Testis (tissue), 3 donors: ENCODE data around the gene OR6J1. TPM values are rescaled to one million over a fixed set of nuclear protein-coding genes. Genes with fewer than 3 reads are reported as not detected.
"Not testable (repeated sequence)": the region's sequence is repeated elsewhere in the genome, so short reads cannot be mapped to it uniquely, and the experiment has no call there.

Experiments
- DNase-seq: peaks from one replicate; pipeline ENCODE4 v3.0.0-alpha.2; 2019
- H3K27ac ChIP-seq, 2 donors: fragments of 200-600 bp; sonication (generic); one replicate each; pipeline ENCODE4 v1.5.1; 2019
- H3K27me3 ChIP-seq: fragments of 200-600 bp; sonication (generic); one replicate; pipeline ENCODE4 v1.5.1; 2019
- H3K36me3 ChIP-seq: fragments of 200-600 bp; sonication (generic); one replicate; pipeline ENCODE4 v1.5.1; 2017; ENCODE audit warnings: low read depth; ENCODE audit errors: missing control alignments
- H3K4me1 ChIP-seq: fragments of 200-600 bp; sonication (generic); one replicate; pipeline ENCODE4 v1.5.1; 2019
- H3K4me3 ChIP-seq, 2 donors: fragments of 200-600 bp; sonication (generic); one replicate each; pipeline ENCODE4 v1.5.1; 2017 to 2019
- H3K9me3 ChIP-seq: fragments of 200-600 bp; sonication (generic); one replicate; pipeline ENCODE4 v1.5.1; 2017
- POLR2A ChIP-seq: fragments of 450-650 bp; IDR thresholded peaks from one replicate; pipeline ENCODE4 v1.6.1; 2017; ENCODE audit warnings: antibody characterized with exemption, mild to moderate bottlenecking, moderate library complexity
- WGBS, 2 donors: methylation state at CpG; one replicate each; pipeline ENCODE4 v1.1.5; 2018; 5-methylcytosine and 5-hydroxymethylcytosine counted together
- intact Hi-C: fragments of 100-400 bp; cut with DNase I; formaldehyde crosslinking; loops from one replicate; pipeline ENCODE4 v1.15.1; 2023; ENCODE audit warnings: low total_unique reads
- polyA plus RNA-seq: library from polyadenylated mRNA; stranded (reverse); fragments of 350-450 nt; fragmentation: Illumina TruSeq; extraction: RNeasy Lipid Tissue Mini Kit (QIAGEN cat#74804); gene quantifications from one replicate; pipeline ENCODE4 v1.2.3, GENCODE V29; 2014; ENCODE audit warnings: low read depth, low replicate concordance; ENCODE audit not compliant: insufficient read depth
- total RNA-seq, 2 donors: library from RNA; depleted of rRNA; stranded (reverse); fragments of >200 nt; gene quantifications; one replicate each; pipeline ENCODE4 v1.2.3, GENCODE V29; 2016
- TF ChIP-seq, protein P1 (sequence below), 3 experiments: fragments of 450-650 bp in 2 of 3; fragments of 200-600 bp in 1 of 3; sonication (generic) in 1 of 3; IDR thresholded peaks; one replicate each; pipeline ENCODE4 v1.5.1; 2016 to 2019; ENCODE audit warnings: antibody characterized with exemption in 3 of 3, mild to moderate bottlenecking in 2 of 3, moderate library complexity in 1 of 3

The OR6J1 gene
- total and polyA plus RNA-seq, 3 donors from 2014 or later, result 0.19 TPM; not detected in 2

DNA sequence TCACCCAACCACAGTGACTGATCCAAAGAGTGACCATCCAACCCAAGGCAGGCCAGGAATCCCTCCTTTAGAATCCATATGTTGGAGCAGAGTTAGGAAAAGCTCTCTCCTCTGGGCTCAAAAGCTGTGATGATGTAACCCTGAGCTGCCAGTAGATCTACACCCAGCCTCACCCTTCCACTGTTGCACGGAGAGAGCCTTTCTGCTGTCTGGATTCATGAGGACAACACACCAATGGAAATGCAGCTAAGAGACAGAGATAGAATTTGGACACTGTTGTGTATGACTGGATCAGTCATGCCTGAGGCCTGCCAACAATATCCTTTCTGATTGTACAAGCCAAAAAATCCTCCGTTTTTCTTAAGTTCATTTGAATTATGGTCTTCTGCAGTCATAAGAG is 4.4 kb upstream of the OR6J1 start:
- H3K4me1 ChIP-seq, result no peaks in the 10 kb centered on the region
- no peaks in the 10 kb centered on the region for H3K36me3 ChIP-seq
- TF ChIP-seq, protein P1, sequence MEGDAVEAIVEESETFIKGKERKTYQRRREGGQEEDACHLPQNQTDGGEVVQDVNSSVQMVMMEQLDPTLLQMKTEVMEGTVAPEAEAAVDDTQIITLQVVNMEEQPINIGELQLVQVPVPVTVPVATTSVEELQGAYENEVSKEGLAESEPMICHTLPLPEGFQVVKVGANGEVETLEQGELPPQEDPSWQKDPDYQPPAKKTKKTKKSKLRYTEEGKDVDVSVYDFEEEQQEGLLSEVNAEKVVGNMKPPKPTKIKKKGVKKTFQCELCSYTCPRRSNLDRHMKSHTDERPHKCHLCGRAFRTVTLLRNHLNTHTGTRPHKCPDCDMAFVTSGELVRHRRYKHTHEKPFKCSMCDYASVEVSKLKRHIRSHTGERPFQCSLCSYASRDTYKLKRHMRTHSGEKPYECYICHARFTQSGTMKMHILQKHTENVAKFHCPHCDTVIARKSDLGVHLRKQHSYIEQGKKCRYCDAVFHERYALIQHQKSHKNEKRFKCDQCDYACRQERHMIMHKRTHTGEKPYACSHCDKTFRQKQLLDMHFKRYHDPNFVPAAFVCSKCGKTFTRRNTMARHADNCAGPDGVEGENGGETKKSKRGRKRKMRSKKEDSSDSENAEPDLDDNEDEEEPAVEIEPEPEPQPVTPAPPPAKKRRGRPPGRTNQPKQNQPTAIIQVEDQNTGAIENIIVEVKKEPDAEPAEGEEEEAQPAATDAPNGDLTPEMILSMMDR (IDR thresholded peaks at IDR 0.05), result no peak
- no peak for TF ChIP-seq POLR2A
- H3K27ac ChIP-seq, result no peak overlapping the region
- no peak for DNase-seq
- H3K4me3 ChIP-seq, result no peak overlapping the region
- H3K9me3 ChIP-seq, result no peaks in the 10 kb centered on the region
- no peaks in the 10 kb centered on the region for H3K27me3 ChIP-seq
- intact Hi-C loops, result no loop called here
- WGBS, 2 donors, result 56 to 73% methylated on average over 2 of the region's 2 CpGs

DNA sequence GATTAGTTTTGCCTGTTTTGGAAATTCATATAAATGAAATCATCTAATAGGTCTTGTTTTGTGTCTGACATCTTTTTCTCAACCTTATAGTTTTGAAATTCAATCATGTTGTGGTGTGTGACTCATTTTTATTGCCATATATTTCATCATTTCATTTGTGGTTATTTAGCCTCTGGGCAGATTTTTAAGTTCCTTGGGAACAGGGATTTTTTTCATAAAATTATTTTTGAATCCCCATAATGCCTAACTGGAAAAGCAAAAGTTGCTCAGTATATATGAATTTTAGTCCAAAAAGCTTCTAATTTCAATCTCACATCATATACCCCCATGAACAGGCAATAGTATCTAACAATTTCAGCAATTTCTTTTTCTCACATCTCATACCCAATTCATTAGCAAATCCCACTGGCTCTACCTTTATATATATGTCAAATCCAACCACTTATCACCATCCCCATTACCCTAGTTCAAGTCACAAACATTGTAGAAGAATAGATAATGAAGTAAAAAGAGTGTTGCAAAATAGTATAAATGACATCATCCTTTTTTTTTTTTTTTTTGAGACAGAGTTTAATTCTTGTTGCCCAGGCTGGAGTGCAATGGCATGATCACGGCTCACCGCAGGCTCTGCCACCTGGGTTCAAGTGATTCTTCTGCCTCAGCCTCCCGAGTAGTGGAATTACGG is 2.6 kb upstream of the OR6J1 start:
- H3K9me3 ChIP-seq, result no peaks in the 10 kb centered on the region
- WGBS, 2 donors, result 90% methylated on average over 4 of the region's 4 CpGs
- intact Hi-C loops, result no loop called here
- no peak for DNase-seq
- no peak overlapping the region for H3K27ac ChIP-seq
- H3K4me3 ChIP-seq, result no peak overlapping the region
- no peaks in the 10 kb centered on the region for H3K27me3 ChIP-seq
- H3K4me1 ChIP-seq, result no peaks in the 10 kb centered on the region
- no peaks in the 10 kb centered on the region for H3K36me3 ChIP-seq
- TF ChIP-seq, protein P1 (IDR thresholded peaks at IDR 0.05), result no peak
- no peak for TF ChIP-seq POLR2A

DNA sequence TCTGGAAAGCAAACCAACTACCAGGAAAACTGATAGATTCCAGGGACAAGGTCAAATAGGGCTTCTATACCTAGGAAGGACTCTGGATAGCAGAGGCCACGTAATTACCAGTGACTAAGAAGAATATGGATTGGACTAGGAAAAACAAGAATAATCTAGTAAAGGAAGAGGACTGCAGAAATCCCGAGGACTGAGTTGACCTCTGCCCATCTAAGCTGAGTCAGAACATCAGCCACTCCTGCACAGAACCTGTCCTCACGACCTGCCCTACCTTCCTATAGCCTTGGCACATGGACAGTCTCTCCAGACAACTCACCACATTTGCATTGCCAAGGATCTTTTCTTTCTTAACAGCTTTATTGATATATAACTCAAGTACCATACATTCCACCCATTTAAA is 2.3 kb downstream of the OR6J1 start:
- Histone ChIP-seq H3K27me3 (no peaks in the 10 kb centered on the region), H3K4me3 (no peak overlapping the region), H3K36me3 (no peaks in the 10 kb centered on the region), H3K27ac (no peak overlapping the region), H3K9me3 (no peaks in the 10 kb centered on the region), H3K4me1 (no peaks in the 10 kb centered on the region)
- intact Hi-C loops, result no loop called here
- TF ChIP-seq, protein P1 (IDR thresholded peaks at IDR 0.05), result no peak
- no peak for TF ChIP-seq POLR2A
- 70% methylated on average over 3 of the region's 3 CpGs for WGBS, 2 donors
- DNase-seq, result no peak

DNA sequence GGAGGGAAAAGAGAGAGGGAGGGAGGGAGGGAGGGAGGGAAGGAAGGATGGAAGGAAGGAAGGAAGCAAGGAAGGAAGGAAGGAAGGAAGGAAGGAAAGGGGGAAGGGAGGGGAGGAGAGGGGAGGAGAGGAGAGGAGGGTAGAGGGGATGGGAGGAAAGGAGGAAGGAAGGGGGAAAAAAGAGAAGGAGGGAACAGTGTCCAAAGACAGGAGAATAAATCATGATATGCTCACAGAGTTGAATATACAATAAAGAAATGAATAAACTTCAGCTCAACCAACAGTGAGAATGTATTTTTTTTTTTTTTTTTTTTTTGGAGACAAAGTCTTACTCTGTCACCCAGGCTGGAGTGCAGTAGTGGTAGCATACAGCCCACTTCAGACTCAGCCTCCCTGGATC is 4.0 kb downstream of the OR6J1 start:
- no peak for TF ChIP-seq POLR2A
- TF ChIP-seq, protein P1 (IDR thresholded peaks at IDR 0.05), result no peak
- Histone ChIP-seq H3K36me3 (no peaks in the 10 kb centered on the region), H3K9me3 (no peaks in the 10 kb centered on the region), H3K4me3 (no peak overlapping the region), H3K27me3 (no peaks in the 10 kb centered on the region), H3K27ac (no peak overlapping the region), H3K4me1 (no peaks in the 10 kb centered on the region)
- no peak for DNase-seq
- intact Hi-C loops, result no loop called here

DNA sequence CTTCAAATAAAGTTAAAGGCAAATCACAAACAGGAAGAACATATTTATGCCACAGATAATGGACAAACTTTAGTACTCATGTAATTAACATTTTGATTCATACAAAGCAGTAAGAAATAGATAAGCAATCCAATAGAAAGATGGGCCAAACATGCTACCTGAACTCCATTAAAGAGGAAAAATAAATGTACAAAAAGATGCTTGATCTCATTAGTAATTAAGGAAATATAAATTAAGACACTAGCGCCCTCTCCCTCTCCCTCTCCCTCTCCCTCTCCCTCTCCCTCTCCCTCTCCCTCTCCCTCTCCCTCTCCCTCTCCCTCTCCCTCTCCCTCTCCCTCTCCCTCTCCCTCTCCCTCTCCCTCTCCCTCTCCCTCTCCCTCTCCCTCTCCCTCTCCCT is 8.2 kb downstream of the OR6J1 start:
- 31 to 45% methylated on average over 1 of the region's 1 CpG for WGBS, 2 donors
- DNase-seq, H3K4me3 ChIP-seq, H3K27ac ChIP-seq, H3K9me3 ChIP-seq, H3K27me3 ChIP-seq, H3K4me1 ChIP-seq, H3K36me3 ChIP-seq, intact Hi-C loops: not testable (repeated sequence)
